Measurements from ENCODE around the gene MPHOSPH9. TPM values are rescaled to one million over a fixed set of nuclear protein-coding genes. Genes with fewer than 3 reads are reported as not detected.

The MPHOSPH9 gene
- total RNA-seq, 1 donor from 2014 or later = 12.8 TPM

GRCh38 chr12:123150275-123150743 is 82.6 kb downstream of the MPHOSPH9 start:
- peak; percentile 86 for DNase-seq (ENCODE audit: low spot score)

DNA sequence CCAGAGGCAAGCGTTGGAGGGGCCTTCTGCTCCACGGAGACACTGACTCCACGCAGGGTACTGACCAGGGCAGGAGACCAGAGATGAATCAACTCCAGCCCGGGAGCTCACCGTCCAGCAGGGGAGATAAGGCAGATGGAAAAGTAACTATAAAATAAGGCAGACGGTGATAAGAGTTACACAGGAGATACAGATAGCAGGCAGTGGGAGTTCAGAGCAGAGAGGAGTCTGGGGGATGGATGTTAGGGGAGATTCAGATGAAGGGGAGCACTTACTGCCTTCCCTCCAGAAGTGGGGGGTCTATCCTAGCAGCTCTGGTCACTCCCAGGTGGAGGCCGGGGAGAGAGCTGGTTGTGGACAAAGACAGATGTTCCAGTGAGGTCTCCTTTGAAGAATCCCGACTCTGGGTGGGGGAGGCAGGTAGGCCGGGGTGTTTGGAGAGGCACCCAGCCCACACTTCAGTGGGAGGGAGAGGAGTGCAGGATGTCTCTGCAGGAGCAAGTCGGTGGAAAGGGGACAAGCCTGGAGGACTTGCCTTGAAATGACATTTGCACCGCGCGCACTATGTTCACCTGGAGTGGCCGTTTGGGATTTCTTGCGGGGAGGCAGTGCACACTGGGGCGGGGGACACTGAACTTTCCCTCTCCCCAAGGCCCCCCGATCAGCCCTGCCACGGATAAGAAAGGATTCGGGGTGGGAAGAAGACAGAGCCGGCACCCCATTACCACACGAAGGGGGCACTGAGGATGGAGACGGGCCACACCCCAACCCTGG is 83.3 kb downstream of the MPHOSPH9 start:
- DNase-seq (ENCODE audit: low spot score) = peak; percentile 78

GRCh38 chr12:123149088-123149487 is 83.9 kb downstream of the MPHOSPH9 start:
- DNase-seq (ENCODE audit: low spot score) = no peak

GRCh38 chr12:123148655-123149054 is 84.3 kb downstream of the MPHOSPH9 start:
- DNase-seq (ENCODE audit: low spot score) = no peak

DNA sequence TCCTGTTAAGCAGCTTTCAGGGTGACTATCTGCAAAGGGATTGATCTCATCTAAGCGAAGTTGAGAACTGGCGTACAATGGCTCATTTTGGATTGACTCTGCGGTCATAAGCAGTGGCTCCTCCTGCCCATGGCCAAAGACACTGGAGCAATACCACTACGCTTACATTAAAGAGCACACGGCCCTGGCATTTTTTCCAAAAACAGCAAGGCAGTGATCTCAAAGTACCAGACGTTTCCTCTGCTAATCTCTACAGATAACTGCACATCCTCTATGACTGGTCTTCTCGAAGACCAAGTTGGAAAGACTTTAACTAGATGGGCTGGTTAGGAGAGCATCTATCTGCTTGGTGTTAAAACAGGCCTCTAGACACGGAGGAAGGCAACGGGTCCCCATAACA is 84.7 kb downstream of the MPHOSPH9 start:
- DNase-seq (ENCODE audit: low spot score) = no peak

GRCh38 chr12:123145211-123145610 is 87.7 kb downstream of the MPHOSPH9 start:
- no peak for DNase-seq (ENCODE audit: low spot score)

DNA sequence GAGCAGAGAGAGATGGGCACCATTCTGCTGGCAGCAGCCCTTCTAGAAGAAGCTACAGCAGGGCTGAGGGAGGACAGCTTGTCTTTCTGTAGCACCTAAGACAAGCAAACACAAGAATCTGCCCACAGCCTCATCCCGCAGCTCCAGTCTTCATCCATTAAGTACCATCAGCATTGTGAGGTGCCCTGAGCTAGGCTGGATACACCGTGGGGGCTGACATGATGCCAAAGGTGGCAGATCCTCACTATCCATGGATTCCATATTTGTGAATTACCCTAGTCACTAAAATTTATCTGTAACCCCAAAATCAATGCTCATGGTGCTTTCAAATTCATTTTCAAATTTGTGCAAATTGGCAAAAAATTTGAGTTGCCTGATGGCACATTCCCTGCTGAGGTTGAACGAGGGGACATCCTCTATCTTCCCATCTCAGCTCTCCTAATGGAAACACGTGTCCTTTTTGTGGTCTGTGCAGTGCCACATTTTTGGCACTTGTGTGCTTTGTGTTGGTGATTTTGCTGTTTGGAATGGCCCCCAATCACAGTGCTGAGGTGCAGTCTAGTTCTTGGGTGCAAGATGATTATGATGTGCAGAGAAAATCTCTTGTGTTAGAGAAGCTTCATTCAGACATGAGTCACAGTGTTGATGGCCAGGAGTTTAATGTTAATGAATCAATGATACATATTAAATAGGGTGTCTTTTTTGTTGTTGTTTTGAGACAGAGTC is 89.0 kb downstream of the MPHOSPH9 start:
- no peak for DNase-seq (ENCODE audit: low spot score)

- no peak for DNase-seq (ENCODE audit: low spot score)
Measured at GRCh38 chr12:123142921-123143735, 89.8 kb downstream of the MPHOSPH9 start.

GRCh38 chr12:123142518-123142840 is 90.5 kb downstream of the MPHOSPH9 start:
- DNase-seq (ENCODE audit: low spot score) = no peak

DNA sequence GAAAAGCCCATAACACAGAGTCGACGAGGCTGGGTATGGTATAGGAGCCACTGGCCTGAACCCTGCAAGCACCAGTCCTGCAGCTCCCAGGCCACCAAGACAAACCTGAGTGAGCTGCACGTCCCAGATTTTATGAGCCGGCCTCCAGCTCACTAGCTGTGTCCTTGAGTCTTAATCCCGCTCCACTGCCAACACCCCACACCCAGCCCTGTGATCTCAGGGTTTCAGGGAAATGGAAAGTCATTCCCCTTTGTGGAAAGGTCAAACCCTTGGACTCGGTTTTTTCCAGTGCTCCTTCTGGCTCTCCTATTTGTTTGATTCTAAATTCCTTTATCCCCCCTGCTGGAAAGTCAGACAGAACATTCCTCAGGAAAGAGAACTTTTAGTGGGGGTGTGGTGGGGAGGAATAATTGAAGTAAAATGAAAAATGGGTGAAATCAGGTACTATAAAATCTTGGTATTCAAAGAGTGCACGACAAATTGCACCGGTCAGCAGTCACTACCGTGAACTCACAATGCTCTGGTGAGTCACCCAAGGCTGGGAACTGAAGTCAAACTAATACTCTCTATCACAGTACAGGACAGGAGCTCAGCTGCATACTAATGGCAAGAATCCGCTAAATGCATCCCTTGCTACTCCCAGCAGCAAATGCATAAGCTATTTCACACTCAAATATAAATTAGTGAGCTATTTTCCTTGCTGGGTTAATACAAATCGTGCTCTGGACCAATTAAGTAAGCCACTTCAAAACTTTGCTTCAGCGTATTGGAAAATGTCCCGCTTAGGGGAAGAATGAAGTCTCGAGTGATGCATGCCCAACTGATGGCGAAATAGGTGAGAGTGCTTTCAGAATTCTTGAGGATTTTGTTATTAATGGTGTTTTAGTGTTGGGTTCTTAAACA is 91.1 kb downstream of the MPHOSPH9 start:
- peak; percentile 89 for DNase-seq (ENCODE audit: low spot score)

- DNase-seq (ENCODE audit: low spot score) = peak; percentile 74
Measured at GRCh38 chr12:123140676-123141614, 92.0 kb downstream of the MPHOSPH9 start.

DNA sequence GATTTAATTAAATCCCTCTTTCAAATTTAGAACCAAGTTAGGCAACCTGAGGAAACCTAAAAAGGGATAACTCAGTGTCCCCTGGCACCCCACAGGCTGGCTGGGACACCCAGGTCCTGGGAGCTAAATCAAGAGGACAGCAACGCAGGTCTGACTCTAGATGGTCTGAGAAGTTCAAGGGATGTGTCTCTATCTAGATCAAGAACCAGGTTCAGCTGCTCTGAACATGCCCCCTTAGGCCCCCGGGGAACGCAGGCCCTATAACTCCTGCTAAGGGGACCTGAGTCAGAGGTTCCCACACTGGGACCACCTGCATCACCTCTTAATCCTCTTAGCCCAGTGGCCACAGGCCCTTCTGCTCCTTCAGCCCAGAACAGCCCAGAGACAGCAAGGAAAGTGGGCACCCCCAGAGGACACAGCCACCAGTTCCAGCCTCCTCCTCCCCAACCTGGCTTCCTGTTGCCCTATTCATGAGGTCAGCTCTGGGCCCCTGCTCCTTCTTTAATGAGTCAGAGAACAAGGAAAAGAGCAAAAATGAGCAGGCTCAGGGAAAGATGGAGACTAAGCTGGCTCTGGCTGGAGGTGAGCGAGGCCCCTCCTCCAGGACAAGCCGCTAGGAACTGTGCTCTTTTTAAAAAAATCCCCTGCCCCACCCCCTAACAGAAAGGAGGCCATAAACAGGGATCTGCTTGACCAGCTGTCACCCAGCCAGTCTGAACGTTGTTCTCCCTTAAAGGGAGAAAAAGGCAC is 92.8 kb downstream of the MPHOSPH9 start:
- DNase-seq (ENCODE audit: low spot score) = peak; percentile 83

DNA sequence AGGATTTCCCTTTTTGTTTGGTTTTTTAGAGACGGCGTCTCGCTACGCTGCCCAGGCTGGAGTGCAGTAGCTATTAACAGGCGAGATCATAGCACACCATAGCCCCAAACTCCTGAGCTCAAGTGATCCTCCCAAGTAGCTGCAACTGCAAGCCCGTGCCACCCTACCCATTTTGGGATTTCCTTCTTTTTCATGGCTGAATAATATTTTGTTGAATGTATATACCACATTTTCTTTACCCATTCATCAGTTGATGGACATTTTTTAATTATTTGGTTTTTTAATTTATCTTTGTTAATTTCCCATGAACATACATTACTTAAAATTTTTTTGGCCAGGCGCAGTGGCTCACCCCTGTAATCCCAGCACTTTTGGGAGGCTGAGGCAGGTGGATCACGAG is 97.3 kb downstream of the MPHOSPH9 start:
- no peak for DNase-seq (ENCODE audit: low spot score)

DNA sequence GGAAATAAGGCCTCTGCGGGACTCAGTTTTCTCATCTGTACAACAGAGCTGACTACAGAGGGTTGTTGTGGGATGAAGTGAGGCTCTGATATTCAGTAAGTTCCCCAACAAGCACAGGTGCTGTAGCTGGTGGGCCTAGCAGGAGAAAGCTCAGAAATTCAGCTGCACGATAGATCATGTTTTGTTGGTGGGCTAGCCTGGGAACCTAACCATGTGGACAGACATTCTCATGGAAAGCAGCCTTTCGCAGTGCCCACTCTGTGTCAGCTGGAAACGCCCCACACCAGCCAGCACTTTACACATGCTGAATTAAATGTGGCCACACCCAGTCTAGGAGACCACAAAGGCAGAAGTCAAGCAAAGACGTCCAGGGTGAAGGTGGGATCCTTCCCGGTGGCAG is 98.1 kb downstream of the MPHOSPH9 start:
- DNase-seq (ENCODE audit: low spot score) = no peak

GRCh38 chr12:123134271-123134671 is 98.7 kb downstream of the MPHOSPH9 start:
- DNase-seq (ENCODE audit: low spot score) = no peak

DNA sequence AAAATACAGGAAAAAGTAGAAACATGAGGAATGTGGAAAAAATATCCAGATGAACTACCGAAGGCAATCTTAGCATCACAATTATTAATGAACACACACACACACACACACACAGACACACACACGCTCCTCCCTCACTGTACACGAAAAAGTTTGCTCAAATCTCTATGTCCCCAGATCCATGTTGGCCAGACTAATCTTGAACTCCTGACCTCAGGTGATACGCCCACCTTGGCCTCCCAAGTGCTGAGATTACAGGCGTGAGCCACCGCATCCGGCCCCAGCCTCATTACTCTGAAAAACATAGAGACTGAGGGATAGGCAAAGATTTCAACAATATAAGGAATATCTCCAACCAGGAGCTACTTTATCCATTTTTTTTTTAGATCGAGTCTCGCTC is 99.2 kb downstream of the MPHOSPH9 start:
- DNase-seq (ENCODE audit: low spot score) = no peak

GRCh38 chr12:123132951-123133619 is 99.9 kb downstream of the MPHOSPH9 start:
- no peak for DNase-seq (ENCODE audit: low spot score)

DNA sequence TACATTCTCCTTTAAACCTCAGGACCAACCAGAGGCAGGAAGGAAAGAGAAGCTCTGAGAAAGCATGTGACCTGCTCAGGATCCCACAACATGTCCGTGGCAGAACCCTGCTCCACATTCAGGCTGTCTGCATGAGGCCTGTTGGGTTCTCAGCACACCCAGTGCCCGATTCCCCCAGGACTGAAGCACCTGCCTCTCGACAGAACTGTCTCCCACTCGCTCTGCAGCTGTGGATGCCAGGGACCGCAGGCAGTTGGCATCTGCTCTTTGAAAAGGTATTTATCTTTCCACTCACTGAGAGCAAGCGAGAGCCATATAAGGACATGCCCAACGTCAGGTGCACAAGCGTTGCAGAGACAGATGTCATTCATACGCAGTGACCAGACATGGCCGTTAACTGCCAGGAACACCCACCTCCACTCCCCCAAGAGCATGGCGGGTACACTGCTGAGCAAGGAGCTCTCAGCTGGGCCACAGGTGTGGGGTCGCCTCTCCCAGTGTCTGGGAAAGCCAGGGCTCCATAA is 101.0 kb downstream of the MPHOSPH9 start:
- no peak for DNase-seq (ENCODE audit: low spot score)

Measured in mesenteric fat pad (tissue), 1 donor.